ENCODE data around the gene MCUR1.

GRCh38 chr6:13795041-13795750, 19.2 kb downstream of the MCUR1 start:
- TF ChIP-seq CTCF (IDR thresholded peaks at IDR 0.05) (peak; percentile 93), EZH2 (IDR thresholded peaks at IDR 0.05; ENCODE audit: borderline replicate concordance, insufficient read depth, low read depth, low read length, poor library complexity, severe bottlenecking) (no peak)
